Anterior cingulate cortex (tissue), 58 donors: ENCODE data around the gene RBSN.

ENCODE experiments used
- DNase-seq, 58 donors: peaks; one replicate each; lab custom pipeline; 2025; lab: John Stamatoyannopoulos, UW

The RBSN gene

GRCh38 chr3:15063656-15064286, 35.2 kb downstream of the RBSN start:
- no peak for DNase-seq

- DNase-seq, result no peak
These were observed 35.7 kb downstream of the RBSN start for GRCh38 chr3:15063238-15063637.

- DNase-seq, result no peak
These were observed 38.9 kb downstream of the RBSN start for GRCh38 chr3:15060029-15060428.

GRCh38 chr3:15056676-15057404, 42.1 kb downstream of the RBSN start:
- no peak for DNase-seq

- DNase-seq, result no peak
These were observed 43.9 kb downstream of the RBSN start for GRCh38 chr3:15055019-15055557.

GRCh38 chr3:15053541-15053940, 45.4 kb downstream of the RBSN start:
- DNase-seq, result no peak

- DNase-seq, result no peak
These were observed 46.4 kb downstream of the RBSN start for GRCh38 chr3:15052335-15053242.

- peak in 4 of 58 donors; percentile 7 to 18 (median 9) for DNase-seq
These were observed 47.4 kb downstream of the RBSN start for GRCh38 chr3:15051531-15051930.

GRCh38 chr3:15050405-15051092, 48.4 kb downstream of the RBSN start:
- no peak for DNase-seq

GRCh38 chr3:15049584-15049983, 49.4 kb downstream of the RBSN start:
- no peak for DNase-seq

- DNase-seq, result no peak
These were observed 53.3 kb downstream of the RBSN start for GRCh38 chr3:15045667-15046066.

- DNase-seq, result no peak
These were observed 54.6 kb downstream of the RBSN start for GRCh38 chr3:15044326-15044725.

- DNase-seq, result peak in 5 of 58 donors; percentile 8 to 23 (median 18)
These were observed 55.4 kb downstream of the RBSN start for GRCh38 chr3:15043408-15044171.

- DNase-seq, result no peak
These were observed 56.0 kb downstream of the RBSN start for GRCh38 chr3:15042936-15043335.

GRCh38 chr3:15041950-15042349, 57.0 kb downstream of the RBSN start:
- no peak for DNase-seq

- no peak for DNase-seq
These were observed 58.1 kb downstream of the RBSN start for GRCh38 chr3:15040844-15041243.

GRCh38 chr3:15038306-15038705, 60.6 kb downstream of the RBSN start:
- DNase-seq, result peak in 1 of 58 donors; percentile 10

GRCh38 chr3:15033103-15033502, 65.8 kb downstream of the RBSN start:
- DNase-seq, result no peak

GRCh38 chr3:15032650-15033049, 66.3 kb downstream of the RBSN start:
- DNase-seq, result no peak

- DNase-seq, result no peak
These were observed 69.3 kb downstream of the RBSN start for GRCh38 chr3:15029625-15030024.
